ENCODE data around the gene WFDC5.
"Not testable (repeated sequence)": the region's sequence is repeated elsewhere in the genome, so short reads cannot be mapped to it uniquely, and the experiment has no call there.

Gene WFDC5, protein sequence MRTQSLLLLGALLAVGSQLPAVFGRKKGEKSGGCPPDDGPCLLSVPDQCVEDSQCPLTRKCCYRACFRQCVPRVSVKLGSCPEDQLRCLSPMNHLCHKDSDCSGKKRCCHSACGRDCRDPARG

DNA sequence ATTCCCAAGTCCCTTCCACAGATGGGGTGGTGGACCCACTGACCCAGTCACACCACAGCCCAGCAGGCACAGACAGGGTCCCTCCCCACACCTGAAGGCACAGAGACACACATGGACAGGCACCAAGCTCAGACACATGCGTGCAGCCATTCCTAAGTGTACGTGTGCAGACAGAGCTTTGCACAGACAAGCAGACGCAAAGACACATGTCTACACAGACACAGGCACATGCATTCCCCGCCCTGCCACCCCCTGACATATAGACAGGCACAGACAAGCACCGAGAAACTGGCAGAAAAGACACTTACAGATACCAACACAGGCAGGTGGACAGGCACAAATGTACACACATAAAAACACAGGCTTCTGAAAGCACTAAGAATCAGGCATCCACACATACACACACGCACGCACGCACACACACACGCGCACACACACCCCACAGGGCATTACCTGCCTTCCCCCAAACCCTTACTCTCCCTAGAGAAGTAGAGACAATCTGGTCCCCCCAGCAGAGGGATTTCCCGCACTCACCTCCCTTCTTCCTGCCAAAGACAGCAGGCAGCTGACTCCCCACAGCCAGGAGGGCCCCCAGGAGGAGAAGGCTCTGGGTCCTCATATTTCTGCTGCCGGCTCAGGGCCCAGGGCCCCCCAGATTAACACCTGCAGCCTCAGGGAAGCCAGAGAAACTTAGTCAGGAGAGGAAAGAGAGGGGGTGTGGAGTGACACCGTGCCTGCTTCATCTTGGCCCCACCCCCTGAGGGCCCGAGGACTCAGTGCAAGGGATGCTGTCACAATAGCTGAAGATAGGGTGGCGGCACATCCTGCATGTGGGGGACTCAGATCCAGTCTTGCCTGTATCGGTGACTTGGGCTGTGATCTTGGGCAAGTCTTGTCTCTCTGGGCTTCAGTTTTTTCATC lies at the start of gene WFDC5:
Gene WFDC5, minus strand, starts transcription at position 710 of the 921 bp plus-strand sequence. Its CDS starts 91 bp downstream, at position 619.
- Histone ChIP-seq H3K4me1 (ENCODE audit: control insufficient read depth, low read depth, low read length) (no peaks in the 10 kb centered on the region), H3K9me3 (ENCODE audit: control insufficient read depth, low read depth, low read length) (no peaks in the 10 kb centered on the region), H3K9ac (ENCODE audit: low read length) (no peak within 1 kb of the TSS), H3K27ac (ENCODE audit: low read length) (no peak within 1 kb of the TSS), H3K36me3 (ENCODE audit: control insufficient read depth, low read depth, low read length) (no peaks in the 10 kb centered on the region), H3K27me3 (ENCODE audit: control insufficient read depth, insufficient read depth, low read length) (no peaks in the 10 kb centered on the region), H3K4me3 (ENCODE audit: low read length) (no peak within 1 kb of the TSS)

DNA sequence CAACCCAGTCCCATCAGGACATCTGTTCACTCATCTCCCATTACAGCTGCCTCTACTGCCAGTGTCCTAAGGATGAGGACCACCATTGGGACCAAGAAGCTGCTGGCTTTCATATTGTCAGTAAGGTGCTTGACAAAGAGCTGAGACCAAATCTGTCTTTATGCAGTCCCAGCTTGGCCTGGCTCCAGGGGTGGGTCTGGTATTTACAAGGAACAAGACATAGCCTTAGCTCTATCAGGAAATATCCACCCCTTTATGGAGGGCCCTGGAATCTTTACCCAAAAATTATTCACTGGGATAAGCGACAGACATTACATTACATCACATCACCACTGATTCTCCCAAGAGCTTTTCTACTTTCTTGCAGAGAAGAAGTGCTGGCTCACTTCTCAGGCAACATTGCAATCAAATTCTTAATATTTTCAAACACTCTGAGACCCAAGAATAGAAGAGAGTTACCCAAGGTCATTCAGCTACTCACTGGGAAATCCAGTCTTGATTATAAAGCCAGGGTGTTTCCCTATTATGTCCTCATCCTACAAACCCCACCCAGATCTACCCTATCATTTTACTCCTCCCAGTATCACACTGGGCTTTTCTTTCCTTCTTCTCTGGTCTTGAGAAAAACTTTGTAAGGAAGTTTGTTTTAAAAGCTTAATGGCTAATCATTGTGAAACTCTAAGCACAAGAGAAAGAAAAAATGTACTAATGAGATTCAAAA lies 48.3 kb upstream of the WFDC5 start:
- H3K9ac ChIP-seq (ENCODE audit: low read length): no peak overlapping the region

DNA sequence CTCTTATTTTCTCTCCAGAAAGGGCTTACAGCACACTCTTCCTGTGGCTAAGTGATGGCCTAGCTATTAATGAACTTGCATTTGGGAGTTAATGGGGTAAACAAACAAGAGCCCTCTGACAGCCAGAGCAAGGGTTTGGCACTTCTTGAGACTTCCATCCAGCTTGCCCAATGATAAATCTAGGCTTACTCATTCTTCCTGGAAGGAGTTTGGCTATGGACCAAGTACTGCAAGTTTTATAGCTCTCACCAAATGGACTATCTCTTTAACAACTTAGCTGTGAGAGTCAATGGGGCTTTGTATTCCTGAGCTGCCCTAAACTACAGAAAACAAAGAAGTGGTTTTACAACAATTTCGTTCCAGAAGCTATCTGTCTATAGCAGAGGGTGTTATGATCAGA lies 43.0 kb upstream of the WFDC5 start:
- no peak overlapping the region for H3K9ac ChIP-seq (ENCODE audit: low read length)
- no peaks in the 10 kb centered on the region for H3K27me3 ChIP-seq (ENCODE audit: control insufficient read depth, insufficient read depth, low read length)
- H3K36me3 ChIP-seq (ENCODE audit: control insufficient read depth, low read depth, low read length): no peaks in the 10 kb centered on the region
- no peak overlapping the region for H3K4me3 ChIP-seq (ENCODE audit: low read length)
- H3K4me1 ChIP-seq (ENCODE audit: control insufficient read depth, low read depth, low read length): no peaks in the 10 kb centered on the region
- H3K9me3 ChIP-seq (ENCODE audit: control insufficient read depth, low read depth, low read length): no peaks in the 10 kb centered on the region
- H3K27ac ChIP-seq (ENCODE audit: low read length): no peak overlapping the region

More for the DNA sequence above, 48.3 kb upstream of the WFDC5 start:
- H3K27me3 ChIP-seq (ENCODE audit: control insufficient read depth, insufficient read depth, low read length): no peaks in the 10 kb centered on the region
- H3K36me3 ChIP-seq (ENCODE audit: control insufficient read depth, low read depth, low read length): no peaks in the 10 kb centered on the region
- no peak overlapping the region for H3K4me3 ChIP-seq (ENCODE audit: low read length)
- H3K27ac ChIP-seq (ENCODE audit: low read length): no peak overlapping the region
- H3K9me3 ChIP-seq (ENCODE audit: control insufficient read depth, low read depth, low read length): no peaks in the 10 kb centered on the region
- H3K4me1 ChIP-seq (ENCODE audit: control insufficient read depth, low read depth, low read length): no peaks in the 10 kb centered on the region

DNA sequence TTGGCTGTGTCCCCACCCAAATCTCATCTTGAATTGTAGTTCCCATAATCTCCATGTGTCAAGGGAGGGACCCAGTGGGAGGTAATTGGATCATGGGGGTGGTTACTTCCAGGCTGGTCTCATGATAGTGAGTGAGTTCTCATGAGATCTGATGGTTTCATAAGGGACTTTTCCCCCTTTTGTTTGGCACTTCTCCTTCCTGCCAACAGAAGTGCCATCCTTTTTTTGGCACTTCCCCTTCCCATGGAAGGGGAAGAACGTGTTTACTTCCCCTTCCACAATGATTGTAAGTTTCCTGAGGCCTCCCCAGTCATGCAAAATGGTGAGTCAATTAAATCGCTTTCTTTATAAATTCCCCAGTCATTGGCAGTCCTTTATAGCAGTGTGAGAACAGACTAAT lies 41.7 kb upstream of the WFDC5 start:
- Histone ChIP-seq H3K4me3 (ENCODE audit: low read length) (no peak overlapping the region), H3K9me3 (ENCODE audit: control insufficient read depth, low read depth, low read length) (no peaks in the 10 kb centered on the region), H3K27ac (ENCODE audit: low read length) (no peak overlapping the region), H3K27me3 (ENCODE audit: control insufficient read depth, insufficient read depth, low read length) (no peaks in the 10 kb centered on the region), H3K4me1 (ENCODE audit: control insufficient read depth, low read depth, low read length) (no peaks in the 10 kb centered on the region), H3K36me3 (ENCODE audit: control insufficient read depth, low read depth, low read length) (no peaks in the 10 kb centered on the region), H3K9ac (ENCODE audit: low read length) (no peak overlapping the region)

DNA sequence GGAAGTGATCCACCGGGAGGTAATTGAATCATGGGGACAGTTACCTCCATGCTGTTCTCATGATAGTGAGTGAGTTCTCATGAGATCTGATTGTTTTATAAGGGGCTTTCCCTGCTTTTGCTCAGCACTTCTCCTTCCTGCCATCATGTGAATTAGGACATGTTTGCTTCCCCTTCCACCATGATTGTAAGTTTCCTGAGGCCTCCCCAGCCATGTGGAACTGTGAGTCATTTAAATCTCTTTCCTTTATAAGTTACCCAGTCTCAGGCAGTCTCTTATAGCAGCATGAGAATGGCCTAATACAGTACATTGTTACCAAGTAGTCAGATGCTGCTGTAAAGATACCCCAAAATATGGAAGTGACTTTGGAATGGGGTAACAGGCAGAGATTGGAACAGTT lies 39.8 kb upstream of the WFDC5 start:
- not testable (repeated sequence) for H3K27me3 ChIP-seq (ENCODE audit: control insufficient read depth, insufficient read depth, low read length); H3K4me3 ChIP-seq (ENCODE audit: low read length); H3K27ac ChIP-seq (ENCODE audit: low read length); H3K36me3 ChIP-seq (ENCODE audit: control insufficient read depth, low read depth, low read length); H3K9me3 ChIP-seq (ENCODE audit: control insufficient read depth, low read depth, low read length); H3K9ac ChIP-seq (ENCODE audit: low read length); H3K4me1 ChIP-seq (ENCODE audit: control insufficient read depth, low read depth, low read length)

DNA sequence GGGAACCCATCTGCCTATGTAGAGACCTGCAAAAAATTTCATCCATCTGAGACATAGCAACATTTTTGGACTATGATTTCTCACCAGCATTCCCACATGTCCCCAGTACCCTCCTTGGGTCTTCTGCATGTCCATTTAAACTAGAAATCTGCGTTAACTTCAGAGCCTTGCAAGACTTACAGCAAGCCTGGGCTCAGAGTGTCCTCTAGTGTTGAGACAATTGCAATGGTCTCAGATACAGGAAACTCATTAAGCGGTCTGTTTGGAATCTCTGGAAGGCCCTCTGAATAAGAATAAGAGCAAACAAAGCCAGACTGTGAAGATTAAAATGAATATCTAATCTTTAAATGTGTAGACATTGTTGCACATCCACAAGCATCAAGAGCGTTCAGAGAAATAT lies 39.2 kb upstream of the WFDC5 start:
- Histone ChIP-seq H3K9ac (ENCODE audit: low read length) (no peak overlapping the region), H3K27me3 (ENCODE audit: control insufficient read depth, insufficient read depth, low read length) (no peaks in the 10 kb centered on the region), H3K36me3 (ENCODE audit: control insufficient read depth, low read depth, low read length) (no peaks in the 10 kb centered on the region), H3K4me1 (ENCODE audit: control insufficient read depth, low read depth, low read length) (no peaks in the 10 kb centered on the region), H3K27ac (ENCODE audit: low read length) (no peak overlapping the region), H3K9me3 (ENCODE audit: control insufficient read depth, low read depth, low read length) (no peaks in the 10 kb centered on the region), H3K4me3 (ENCODE audit: low read length) (no peak overlapping the region)

DNA sequence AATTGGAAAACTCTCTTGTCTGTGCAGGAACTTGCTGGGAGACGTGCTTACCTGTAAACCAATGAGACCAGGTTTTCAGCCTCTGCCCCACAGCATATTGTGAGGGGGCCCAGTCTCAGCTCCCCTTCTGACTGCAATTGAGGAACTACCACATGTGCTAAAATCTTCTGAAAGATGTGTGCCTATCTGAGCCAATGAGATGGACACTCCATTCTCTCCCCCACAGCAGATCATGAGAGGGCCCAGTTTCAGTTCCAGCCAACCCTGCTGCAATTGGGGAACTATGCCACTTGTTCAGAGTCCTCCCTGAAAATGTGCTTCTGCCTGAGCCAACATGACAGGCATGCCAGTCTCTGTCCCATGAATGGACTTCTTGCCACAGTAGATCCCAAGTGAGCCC lies 38.8 kb upstream of the WFDC5 start:
- H3K4me1 ChIP-seq (ENCODE audit: control insufficient read depth, low read depth, low read length): no peaks in the 10 kb centered on the region
- no peaks in the 10 kb centered on the region for H3K27me3 ChIP-seq (ENCODE audit: control insufficient read depth, insufficient read depth, low read length)
- no peak overlapping the region for H3K4me3 ChIP-seq (ENCODE audit: low read length)
- H3K27ac ChIP-seq (ENCODE audit: low read length): no peak overlapping the region
- H3K9me3 ChIP-seq (ENCODE audit: control insufficient read depth, low read depth, low read length): no peaks in the 10 kb centered on the region
- no peaks in the 10 kb centered on the region for H3K36me3 ChIP-seq (ENCODE audit: control insufficient read depth, low read depth, low read length)
- no peak overlapping the region for H3K9ac ChIP-seq (ENCODE audit: low read length)

DNA sequence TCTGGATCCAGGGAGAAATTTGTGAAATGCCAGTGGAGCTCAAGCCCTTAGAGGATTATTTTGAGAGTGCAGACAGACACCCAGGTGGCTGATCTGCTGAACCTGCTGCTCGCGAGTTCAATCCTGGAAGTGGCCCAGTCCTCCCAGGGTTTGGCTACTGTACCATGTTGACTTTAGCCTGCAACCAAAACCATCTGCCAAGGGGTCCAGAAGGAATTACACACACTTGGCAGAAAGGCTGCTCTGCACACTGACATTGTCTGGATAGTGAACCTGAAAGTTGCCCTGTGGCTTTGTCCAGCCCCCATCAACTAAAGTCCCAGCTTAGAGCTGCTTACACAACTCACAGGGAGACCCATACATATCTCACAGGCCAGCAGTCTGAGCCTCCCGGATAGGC lies 38.2 kb upstream of the WFDC5 start:
- no peaks in the 10 kb centered on the region for H3K9me3 ChIP-seq (ENCODE audit: control insufficient read depth, low read depth, low read length)
- H3K4me1 ChIP-seq (ENCODE audit: control insufficient read depth, low read depth, low read length): no peaks in the 10 kb centered on the region
- no peaks in the 10 kb centered on the region for H3K27me3 ChIP-seq (ENCODE audit: control insufficient read depth, insufficient read depth, low read length)
- H3K9ac ChIP-seq (ENCODE audit: low read length): no peak overlapping the region
- H3K36me3 ChIP-seq (ENCODE audit: control insufficient read depth, low read depth, low read length): no peaks in the 10 kb centered on the region
- no peak overlapping the region for H3K4me3 ChIP-seq (ENCODE audit: low read length)
- H3K27ac ChIP-seq (ENCODE audit: low read length): no peak overlapping the region

DNA sequence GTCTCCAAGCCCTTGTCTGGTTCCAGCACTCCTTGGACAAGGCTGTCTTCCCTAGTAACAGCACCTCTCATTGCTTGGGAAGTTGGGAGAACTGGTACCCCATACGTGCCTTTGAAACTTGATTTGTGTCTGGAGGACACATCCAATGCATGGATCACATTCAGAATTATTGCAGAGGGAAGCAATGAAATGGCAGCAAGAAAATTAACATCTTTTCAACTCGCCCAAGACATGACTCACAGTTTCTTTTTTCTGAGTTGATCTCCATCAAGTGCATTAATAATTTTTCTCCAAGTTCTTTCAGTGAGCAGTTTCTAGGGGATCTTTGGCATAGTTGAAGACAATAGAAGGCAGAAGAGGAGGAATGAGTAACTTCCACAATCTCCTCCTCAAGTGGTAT lies 37.4 kb upstream of the WFDC5 start:
- no peak overlapping the region for H3K9ac ChIP-seq (ENCODE audit: low read length)
- no peaks in the 10 kb centered on the region for H3K9me3 ChIP-seq (ENCODE audit: control insufficient read depth, low read depth, low read length)
- H3K27ac ChIP-seq (ENCODE audit: low read length): no peak overlapping the region
- H3K27me3 ChIP-seq (ENCODE audit: control insufficient read depth, insufficient read depth, low read length): no peaks in the 10 kb centered on the region
- H3K4me1 ChIP-seq (ENCODE audit: control insufficient read depth, low read depth, low read length): no peaks in the 10 kb centered on the region
- H3K4me3 ChIP-seq (ENCODE audit: low read length): no peak overlapping the region
- no peaks in the 10 kb centered on the region for H3K36me3 ChIP-seq (ENCODE audit: control insufficient read depth, low read depth, low read length)

DNA sequence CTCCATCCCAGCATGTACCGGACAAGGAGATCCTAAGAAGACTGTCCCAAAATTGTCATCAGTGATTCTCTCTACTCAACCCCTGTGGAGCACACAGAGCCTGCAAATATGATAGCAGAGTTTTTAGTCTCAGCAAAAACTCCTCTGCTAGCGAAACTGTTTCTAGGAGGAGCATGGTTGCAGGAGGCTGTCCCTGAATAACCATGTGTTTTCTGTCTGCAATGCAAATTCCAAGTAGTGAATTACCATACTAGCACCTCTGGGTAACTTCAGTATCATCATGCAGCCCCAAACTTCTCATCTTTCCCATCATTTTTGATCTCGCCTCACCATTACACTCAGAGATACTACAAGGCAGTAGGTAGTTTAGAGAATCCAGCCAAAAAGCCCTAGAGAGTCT lies 34.1 kb upstream of the WFDC5 start:
- Histone ChIP-seq H3K27ac (ENCODE audit: low read length) (no peak overlapping the region), H3K9me3 (ENCODE audit: control insufficient read depth, low read depth, low read length) (no peaks in the 10 kb centered on the region), H3K36me3 (ENCODE audit: control insufficient read depth, low read depth, low read length) (no peaks in the 10 kb centered on the region), H3K4me3 (ENCODE audit: low read length) (no peak overlapping the region), H3K4me1 (ENCODE audit: control insufficient read depth, low read depth, low read length) (no peaks in the 10 kb centered on the region), H3K27me3 (ENCODE audit: control insufficient read depth, insufficient read depth, low read length) (no peaks in the 10 kb centered on the region), H3K9ac (ENCODE audit: low read length) (no peak overlapping the region)

DNA sequence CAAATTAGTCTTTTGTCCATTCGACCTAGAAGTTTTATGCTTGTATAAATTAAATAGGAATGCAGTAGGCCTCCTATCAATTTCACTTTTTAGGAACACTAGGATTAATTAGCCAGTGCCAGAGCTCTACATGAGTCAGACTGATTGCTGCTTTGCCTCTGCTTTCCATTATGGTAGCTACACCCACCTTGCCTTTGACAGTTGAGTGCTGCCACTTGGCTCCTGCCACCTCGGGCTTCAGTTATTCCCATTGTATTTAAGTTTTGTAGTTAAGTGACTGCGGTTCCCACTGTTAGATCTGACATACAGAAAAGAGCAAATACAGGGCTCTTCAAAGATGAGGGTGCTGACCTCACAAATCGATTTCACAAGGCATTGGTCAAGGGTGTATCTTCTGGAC lies 25.9 kb upstream of the WFDC5 start:
- no peaks in the 10 kb centered on the region for H3K9me3 ChIP-seq (ENCODE audit: control insufficient read depth, low read depth, low read length)
- H3K27ac ChIP-seq (ENCODE audit: low read length): no peak overlapping the region
- H3K4me1 ChIP-seq (ENCODE audit: control insufficient read depth, low read depth, low read length): no peaks in the 10 kb centered on the region
- H3K9ac ChIP-seq (ENCODE audit: low read length): no peak overlapping the region
- H3K4me3 ChIP-seq (ENCODE audit: low read length): no peak overlapping the region
- H3K36me3 ChIP-seq (ENCODE audit: control insufficient read depth, low read depth, low read length): no peaks in the 10 kb centered on the region
- H3K27me3 ChIP-seq (ENCODE audit: control insufficient read depth, insufficient read depth, low read length): no peaks in the 10 kb centered on the region

Data from iPS-18a (cell line).